ENCODE results near the gene ROR1.

ROR1 gene

GRCh38 chr1:63950023-63950422 is 176.2 kb downstream of the ROR1 start:
- no peak for DNase-seq (ENCODE audit: extremely low read depth, insufficient read length)
- Histone ChIP-seq H3K4me3 (replicated peaks; ENCODE audit: low read depth, low read length) (no peak overlapping the region), H3K27me3 (replicated peaks; ENCODE audit: control insufficient read depth, insufficient read depth, low read length) (peaks cover 2% of the 10 kb centered on the region; the same call in 1 of the 2 replicates), H3K36me3 (ENCODE audit: control insufficient read depth, insufficient read depth, low read length) (no peaks in the 10 kb centered on the region)
- no peak for TF ChIP-seq CTCF (IDR thresholded peaks at IDR 0.05; ENCODE audit: insufficient read depth, low read length, poor library complexity, severe bottlenecking)

- no peaks in the 10 kb centered on the region for H3K36me3 ChIP-seq (ENCODE audit: control insufficient read depth, insufficient read depth, low read length)
- no peak for DNase-seq (ENCODE audit: extremely low read depth, insufficient read length)
Observed at GRCh38 chr1:63951059-63951946, 177.5 kb downstream of the ROR1 start.

GRCh38 chr1:63954187-63954586 is 180.4 kb downstream of the ROR1 start:
- H3K27me3 ChIP-seq (replicated peaks; ENCODE audit: control insufficient read depth, insufficient read depth, low read length): no peaks in the 10 kb centered on the region; the same call in none of the 2 replicates
- TF ChIP-seq CTCF (IDR thresholded peaks at IDR 0.05; ENCODE audit: insufficient read depth, low read length, poor library complexity, severe bottlenecking): no peak
- no peak overlapping the region for H3K4me3 ChIP-seq (replicated peaks; ENCODE audit: low read depth, low read length)
- DNase-seq (ENCODE audit: extremely low read depth, insufficient read length): no peak
- H3K36me3 ChIP-seq (ENCODE audit: control insufficient read depth, insufficient read depth, low read length): no peaks in the 10 kb centered on the region

More at GRCh38 chr1:63951059-63951946, 177.5 kb downstream of the ROR1 start:
- Histone ChIP-seq H3K27me3 (replicated peaks; ENCODE audit: control insufficient read depth, insufficient read depth, low read length) (peaks cover 2% of the 10 kb centered on the region; the same call in 1 of the 2 replicates), H3K4me3 (replicated peaks; ENCODE audit: low read depth, low read length) (no peak overlapping the region)
- no peak for TF ChIP-seq CTCF (IDR thresholded peaks at IDR 0.05; ENCODE audit: insufficient read depth, low read length, poor library complexity, severe bottlenecking)

- no peaks in the 10 kb centered on the region; the same call in none of the 2 replicates for H3K27me3 ChIP-seq (replicated peaks; ENCODE audit: control insufficient read depth, insufficient read depth, low read length)
- TF ChIP-seq CTCF (IDR thresholded peaks at IDR 0.05; ENCODE audit: insufficient read depth, low read length, poor library complexity, severe bottlenecking): no peak
- no peak overlapping the region for H3K4me3 ChIP-seq (replicated peaks; ENCODE audit: low read depth, low read length)
Observed at GRCh38 chr1:63955370-63956145, 181.7 kb downstream of the ROR1 start.

GRCh38 chr1:63958556-63958955 is 184.7 kb downstream of the ROR1 start:
- DNase-seq (ENCODE audit: extremely low read depth, insufficient read length): no peak
- TF ChIP-seq CTCF (IDR thresholded peaks at IDR 0.05; ENCODE audit: insufficient read depth, low read length, poor library complexity, severe bottlenecking): no peak
- no peak overlapping the region for H3K4me3 ChIP-seq (replicated peaks; ENCODE audit: low read depth, low read length)
- no peaks in the 10 kb centered on the region for H3K36me3 ChIP-seq (ENCODE audit: control insufficient read depth, insufficient read depth, low read length)
- no peaks in the 10 kb centered on the region; the same call in none of the 2 replicates for H3K27me3 ChIP-seq (replicated peaks; ENCODE audit: control insufficient read depth, insufficient read depth, low read length)

More at GRCh38 chr1:63955370-63956145, 181.7 kb downstream of the ROR1 start:
- DNase-seq (ENCODE audit: extremely low read depth, insufficient read length): no peak
- H3K36me3 ChIP-seq (ENCODE audit: control insufficient read depth, insufficient read depth, low read length): no peaks in the 10 kb centered on the region

Measured in GM06990 (cell line).